DND-41 (cell line): ENCODE data around the gene FCGBP.

Source experiments
- ATAC-seq: fragments of 200-7000 bp; cut with Tn5 transposase; 3 replicates; pipeline ENCODE4 v1.9.1; 2021; ENCODE audit warnings: low read depth; ENCODE audit not compliant: insufficient read depth
- DNase-seq: peaks from one replicate; pipeline ENCODE4 v3.0.0-alpha.2; 2020
- H2AFZ ChIP-seq: 2 replicates; pipeline ENCODE4 v1.6.0; 2012; ENCODE audit warnings: low read depth, low read length
- H3K27ac ChIP-seq: 2 replicates; pipeline ENCODE4 v1.5.1; 2012; ENCODE audit warnings: low read length, inconsistent platforms
- H3K27me3 ChIP-seq: fragments of 200-600 bp; sonication (generic); 2 replicates; pipeline ENCODE4 v1.6.0; 2012; ENCODE audit warnings: low read length, mild to moderate bottlenecking, inconsistent platforms; ENCODE audit not compliant: insufficient read depth, poor library complexity
- H3K36me3 ChIP-seq: 2 replicates; pipeline ENCODE4 v1.5.1; 2012; ENCODE audit warnings: low read length, inconsistent platforms; ENCODE audit not compliant: insufficient read depth
- H3K4me1 ChIP-seq: 2 replicates; pipeline ENCODE4 v1.5.1; 2012; ENCODE audit warnings: mild to moderate bottlenecking, low read length; ENCODE audit not compliant: insufficient read depth
- H3K4me2 ChIP-seq: 2 replicates; pipeline ENCODE4 v1.6.0; 2012; ENCODE audit warnings: mild to moderate bottlenecking, moderate library complexity, low read length, inconsistent platforms; ENCODE audit not compliant: insufficient read depth
- H3K4me3 ChIP-seq, 2 experiments: fragments of 200-600 bp in 1 of 2; shearing (Covaris generic) in 1 of 2; 2 replicates each; pipeline ENCODE4 v1.5.1; 2012 to 2016; ENCODE audit warnings: inconsistent platforms in 2 of 2, low read length in 2 of 2, mild to moderate bottlenecking in 2 of 2, low read depth in 1 of 2, moderate library complexity in 1 of 2
- H3K79me2 ChIP-seq: 2 replicates; pipeline ENCODE4 v1.6.0; 2012; ENCODE audit warnings: low read length, inconsistent platforms; ENCODE audit not compliant: insufficient read depth
- H3K9ac ChIP-seq: 2 replicates; pipeline ENCODE4 v1.6.0; 2012; ENCODE audit warnings: low read depth, mild to moderate bottlenecking, inconsistent platforms, low read length, moderate library complexity
- H3K9me3 ChIP-seq: 2 replicates; pipeline ENCODE4 v1.5.1; 2012; ENCODE audit warnings: low read length, moderate library complexity, mild to moderate bottlenecking, inconsistent platforms; ENCODE audit not compliant: insufficient read depth, severe bottlenecking
- H4K20me1 ChIP-seq: 2 replicates; pipeline ENCODE4 v1.6.0; 2012; ENCODE audit warnings: low read length; ENCODE audit not compliant: insufficient read depth
- CTCF ChIP-seq: IDR thresholded peaks from 2 replicates; pipeline ENCODE4 v1.5.1; 2012; ENCODE audit warnings: borderline replicate concordance, low read length, moderate library complexity, mild to moderate bottlenecking; ENCODE audit not compliant: poor library complexity, severe bottlenecking; ENCODE audit errors: extremely low read depth
- EZH2 ChIP-seq: IDR thresholded peaks from 3 replicates; pipeline ENCODE4 v1.6.1; 2012; ENCODE audit warnings: borderline replicate concordance, low read depth, mild to moderate bottlenecking, moderate library complexity, low read length, inconsistent platforms; ENCODE audit not compliant: severe bottlenecking

FCGBP gene

GRCh38 chr19:39936622-39937021 lies 2.2 kb upstream of the FCGBP start:
- DNase-seq (no peak), ATAC-seq (no peak)
- H3K4me1 ChIP-seq, result peaks cover 30% of the 10 kb centered on the region
- no peaks in the 10 kb centered on the region for H3K79me2 ChIP-seq
- no peaks in the 10 kb centered on the region for H4K20me1 ChIP-seq
- H3K4me3 ChIP-seq, result no peak overlapping the region
- no peaks in the 10 kb centered on the region for H3K36me3 ChIP-seq
- no peaks in the 10 kb centered on the region for H3K27me3 ChIP-seq
- no peak overlapping the region for H3K4me2 ChIP-seq
- no peak overlapping the region for H2AFZ ChIP-seq
- TF ChIP-seq EZH2 (no peak), CTCF (no peak)
- H3K9me3 ChIP-seq, result no peaks in the 10 kb centered on the region
- no peak overlapping the region for H3K9ac ChIP-seq
- no peak overlapping the region for H3K27ac ChIP-seq

- Histone ChIP-seq H3K27me3 (no peaks in the 10 kb centered on the region), H3K36me3 (no peaks in the 10 kb centered on the region), H3K79me2 (no peaks in the 10 kb centered on the region), H3K4me2 (no peak overlapping the region), H2AFZ (no peak overlapping the region), H3K4me1 (peaks cover 24% of the 10 kb centered on the region), H3K4me3 (no peak overlapping the region), H3K9me3 (no peaks in the 10 kb centered on the region), H4K20me1 (no peaks in the 10 kb centered on the region), H3K27ac (peak overlapping the region; percentile 21), H3K9ac (no peak overlapping the region)
- DNase-seq (no peak), ATAC-seq (peak; percentile 40; the same call in 1 of the 3 replicates)
- TF ChIP-seq EZH2 (no peak), CTCF (no peak)
Observed at GRCh38 chr19:39936020-39936419, 1.6 kb upstream of the FCGBP start.

- ATAC-seq (no peak), DNase-seq (no peak)
- Histone ChIP-seq H4K20me1 (no peaks in the 10 kb centered on the region), H3K27ac (no peak overlapping the region; the same call in 1 of the 2 replicates), H2AFZ (no peak overlapping the region), H3K36me3 (no peaks in the 10 kb centered on the region), H3K9me3 (no peaks in the 10 kb centered on the region), H3K9ac (no peak overlapping the region), H3K4me3 (no peak overlapping the region), H3K79me2 (no peaks in the 10 kb centered on the region), H3K4me1 (peaks cover 17% of the 10 kb centered on the region), H3K27me3 (no peaks in the 10 kb centered on the region), H3K4me2 (no peak overlapping the region)
- TF ChIP-seq CTCF (peak; percentile 14), EZH2 (no peak)
Observed at GRCh38 chr19:39935364-39935661, 879 bp upstream of the FCGBP start.

GRCh38 chr19:39929750-39930149 lies 4.7 kb downstream of the FCGBP start:
- no peaks in the 10 kb centered on the region for H3K27me3 ChIP-seq
- no peak for ATAC-seq
- no peaks in the 10 kb centered on the region for H3K36me3 ChIP-seq
- no peaks in the 10 kb centered on the region for H4K20me1 ChIP-seq
- no peak for TF ChIP-seq CTCF
- no peaks in the 10 kb centered on the region for H3K79me2 ChIP-seq
- H3K27ac ChIP-seq, result no peak overlapping the region
- no peak overlapping the region for H3K4me2 ChIP-seq
- DNase-seq, result no peak
- H3K4me3 ChIP-seq, result no peak overlapping the region
- no peaks in the 10 kb centered on the region for H3K4me1 ChIP-seq
- no peak overlapping the region for H2AFZ ChIP-seq
- H3K9ac ChIP-seq, result no peak overlapping the region
- H3K9me3 ChIP-seq, result no peaks in the 10 kb centered on the region
